Heart left ventricle (tissue), 16 donors: ENCODE measurements around the gene CYB561A3. TPM values are rescaled to one million over a fixed set of nuclear protein-coding genes. Genes with fewer than 3 reads are reported as not detected.
A peak's percentile ranks its signal among the peaks of the same experiment; 100 is the strongest.

Experiments used
- ATAC-seq, 4 donors: fragments of 200-7000 bp; cut with Tn5 transposase; one replicate each; pipeline ENCODE4 v1.9.1; 2020 to 2022; ENCODE audit warnings: moderate library complexity in 4 of 4, mild to moderate bottlenecking in 3 of 4, moderate number of reproducible peaks in 1 of 4
- DNase-seq, 5 donors: peaks; one replicate each; pipeline ENCODE4 v3.0.0-alpha.2; 2020
- H3K27ac ChIP-seq, 12 donors: fragments of 200-600 bp; sonication (generic) in 4 of 12; one replicate each; pipeline versions ENCODE4 v1.5.0 to v1.8.0; 2016 to 2022; ENCODE audit warnings: mild to moderate bottlenecking in 2 of 12
- H3K27me3 ChIP-seq, 9 donors: fragments of 200-600 bp; sonication (generic) in 2 of 9; one replicate each; pipeline versions ENCODE4 v1.5.1 to v1.8.0; 2016 to 2022; ENCODE audit warnings: mild to moderate bottlenecking in 3 of 9
- H3K36me3 ChIP-seq, 9 donors: fragments of 200-600 bp; sonication (generic) in 2 of 9; one replicate each; pipeline versions ENCODE4 v1.5.0 to v1.8.0; 2018 to 2022; ENCODE audit warnings: mild to moderate bottlenecking in 2 of 9
- H3K4me1 ChIP-seq, 12 donors: fragments of 200-600 bp; sonication (generic) in 4 of 12; one replicate each; pipeline versions ENCODE4 v1.5.0 to v1.8.0; 2016 to 2022; ENCODE audit warnings: mild to moderate bottlenecking in 3 of 12
- H3K4me3 ChIP-seq, 12 donors: fragments of 200-600 bp; sonication (generic) in 4 of 12; one replicate each; pipeline versions ENCODE4 v1.5.0 to v1.8.0; 2017 to 2022; ENCODE audit warnings: mild to moderate bottlenecking in 9 of 12, moderate library complexity in 4 of 12
- H3K9me3 ChIP-seq, 12 donors: fragments of 200-600 bp; sonication (generic) in 4 of 12; one replicate each; pipeline versions ENCODE4 v1.5.0 to v1.8.0; 2016 to 2022; ENCODE audit warnings: mild to moderate bottlenecking in 1 of 12
- CTCF ChIP-seq, 12 donors: fragments of 200-600 bp; sonication (generic) in 4 of 12; IDR thresholded peaks; one replicate each; pipeline versions ENCODE4 v1.5.0 to v1.8.0; 2018 to 2022; ENCODE audit warnings: antibody characterized with exemption in 12 of 12, mild to moderate bottlenecking in 5 of 12
- POLR2A ChIP-seq, 2 donors: fragments of 450-650 bp; IDR thresholded peaks; one replicate each; pipeline ENCODE4 v1.6.1; 2017; ENCODE audit warnings: antibody characterized with exemption in 2 of 2, mild to moderate bottlenecking in 2 of 2, moderate library complexity in 2 of 2
- WGBS, 4 donors: extraction: QIAGEN DNeasy Blood & Tissue Kit in 2 of 4; methylation state at CpG; one replicate each; pipeline versions ENCODE4 v1.1.5 to v1.1.7; 2013 to 2018; 5-methylcytosine and 5-hydroxymethylcytosine counted together
- intact Hi-C, 10 donors: fragments of 100-400 bp; cut with DNase I; formaldehyde crosslinking; loops; one replicate each; pipeline versions ENCODE4 v1.11.1 to v1.14.2; 2022
- polyA plus RNA-seq, 2 donors: library from polyadenylated mRNA; stranded (reverse); fragments of 200-250 nt; gene quantifications; one replicate each; pipeline ENCODE4 v1.2.3, GENCODE V29; 2013
- total RNA-seq, 9 donors: library from RNA; depleted of rRNA in 2 of 9; stranded (reverse); fragments of >200 nt in 2 of 9; fragmentation: NEBNext Ultra II Directional in 3 of 9; extraction: Animal tissue kit (Norgen Biotek cat#: 25700) in 3 of 9; gene quantifications; one replicate each; pipeline versions ENCODE4 v1.1.0 to v1.2.4, GENCODE V29; 2016 to 2023
- donor health status: ischemic (EF 13 %, LVEDD 7.1; RV severe dilation, severe dysfunction).
- donor health status: healthy with polysubstance abuse.
- donor health status: DM: no; HTN: yes; CAD: no.
- donor health status: DM: no; HTN: no; CAD: no.
- donor health status: ischemic (EF 25% LVEDD 6.9; RV normal size, moderate dysfunction).
- donor health status: ischemic (EF 25% LVEDD 5.7; RV mildly dilated, moderate dysfunction).
- donor health status: healthy.
- donor health status: DM: yes; HTN: yes; CAD: no.
- donor health status: ischemic (EF 35%, LVEDD 5.7; RV mildly dilated, moderate dysfunction).
- donor health status: nonischemic (EF 11% LVEDD 7.7; RV severe dilation, severe dysfunction).
- donor health status: DM: yes; HTN: yes; CAD: no.
- donor health status: PGD.
- donor health status: ischemic (EF 29% LVEDD 5.4; RV normal size, mild dysfunction).
- donor health status: nonischemic (EF 23%, LVEDD 6.1; RV moderate dilation, normal function).

Gene CYB561A3
- total and polyA plus RNA-seq, 11 donors = 6.7 to 23.9 (median 11.9) TPM

DNA sequence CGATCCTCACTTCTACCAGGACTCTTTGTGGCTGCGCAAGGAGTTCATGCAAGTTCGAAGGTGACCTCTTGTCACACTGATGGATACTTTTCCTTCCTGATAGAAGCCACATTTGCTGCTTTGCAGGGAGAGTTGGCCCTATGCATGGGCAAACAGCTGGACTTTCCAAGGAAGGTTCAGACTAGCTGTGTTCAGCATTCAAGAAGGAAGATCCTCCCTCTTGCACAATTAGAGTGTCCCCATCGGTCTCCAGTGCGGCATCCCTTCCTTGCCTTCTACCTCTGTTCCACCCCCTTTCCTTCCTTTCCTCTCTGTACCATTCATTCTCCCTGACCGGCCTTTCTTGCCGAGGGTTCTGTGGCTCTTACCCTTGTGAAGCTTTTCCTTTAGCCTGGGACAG is 7.0 kb upstream of the CYB561A3 start:
- no peaks in the 10 kb centered on the region for H3K9me3 ChIP-seq
- TF ChIP-seq POLR2A (IDR thresholded peaks at IDR 0.05) (no peak), CTCF (IDR thresholded peaks at IDR 0.05) (no peak)
- intact Hi-C loops = loop anchor here in 1 of 10 donors (5.0 kb wide), 1 partner anchor 59 kb away; the partner anchor contains the start of gene CPSF7
- peaks cover 0 to 81% (median 66%) of the 10 kb centered on the region in 9 donors for H3K36me3 ChIP-seq
- no peaks in the 10 kb centered on the region for H3K27me3 ChIP-seq
- WGBS, 4 donors = 81 to 92% (median 90%) methylated on average over 7 of the region's 7 CpGs
- H3K4me3 ChIP-seq = no peak overlapping the region
- ATAC-seq = no peak
- peaks cover 0 to 13% (median under 1%) of the 10 kb centered on the region in 12 donors for H3K4me1 ChIP-seq
- peak overlapping the region in 1 of 12 donors; percentile 28 for H3K27ac ChIP-seq
- peak in 1 of 5 donors; percentile 16 for DNase-seq

DNA sequence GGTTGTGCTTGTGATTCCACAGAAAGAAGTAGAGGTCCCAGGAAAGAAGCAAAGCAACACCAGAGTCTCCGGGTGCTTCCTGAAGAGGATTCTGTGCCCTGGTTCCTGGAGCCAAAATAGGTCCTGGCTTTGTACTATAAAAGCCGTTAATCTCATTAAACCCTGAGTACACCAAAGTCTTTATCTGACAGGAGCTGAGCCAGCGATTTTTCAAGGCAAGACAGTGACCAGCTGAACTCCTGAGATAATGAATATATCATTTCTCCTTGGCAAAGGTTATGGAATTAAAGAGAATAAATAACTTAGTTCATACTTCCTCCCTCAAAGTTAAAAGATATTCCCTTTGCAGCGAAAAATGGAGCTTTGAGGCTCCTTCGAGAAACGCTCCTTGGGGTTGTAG is 5.7 kb upstream of the CYB561A3 start:
- H3K4me3 ChIP-seq = no peak overlapping the region
- no peak for TF ChIP-seq CTCF (IDR thresholded peaks at IDR 0.05)
- no peaks in the 10 kb centered on the region for H3K27me3 ChIP-seq
- ATAC-seq (no peak), DNase-seq (peak in 1 of 5 donors; percentile 1)
- H3K9me3 ChIP-seq = no peaks in the 10 kb centered on the region
- H3K36me3 ChIP-seq = peaks cover 0 to 75% (median 63%) of the 10 kb centered on the region in 9 donors
- peaks cover 0 to 23% (median 12%) of the 10 kb centered on the region in 12 donors for H3K4me1 ChIP-seq
- intact Hi-C loops = loop anchor here in 1 of 10 donors (5.0 kb wide), 1 partner anchor 60 kb away; the partner anchor contains the start of gene CPSF7
- H3K27ac ChIP-seq = no peak overlapping the region
- 63 to 79% (median 75%) methylated on average over 6 of the region's 6 CpGs for WGBS, 4 donors

- Histone ChIP-seq H3K36me3 (peaks cover 0 to 57% (median 53%) of the 10 kb centered on the region in 9 donors), H3K9me3 (no peaks in the 10 kb centered on the region), H3K27me3 (no peaks in the 10 kb centered on the region), H3K4me1 (peaks cover 0 to 35% (median 28%) of the 10 kb centered on the region in 12 donors), H3K27ac (no peak overlapping the region), H3K4me3 (no peak overlapping the region)
- intact Hi-C loops = no loop called here
- ATAC-seq = no peak
- WGBS, 4 donors = 92 to 97% (median 94%) methylated on average over 5 of the region's 5 CpGs
- peak in 1 of 5 donors; percentile 5 for DNase-seq
- TF ChIP-seq POLR2A (IDR thresholded peaks at IDR 0.05) = no peak
- TF ChIP-seq CTCF (IDR thresholded peaks at IDR 0.05) = no peak
These were observed 2.5 kb upstream of the CYB561A3 start for GRCh38 chr11:61364012-61364675.

DNA sequence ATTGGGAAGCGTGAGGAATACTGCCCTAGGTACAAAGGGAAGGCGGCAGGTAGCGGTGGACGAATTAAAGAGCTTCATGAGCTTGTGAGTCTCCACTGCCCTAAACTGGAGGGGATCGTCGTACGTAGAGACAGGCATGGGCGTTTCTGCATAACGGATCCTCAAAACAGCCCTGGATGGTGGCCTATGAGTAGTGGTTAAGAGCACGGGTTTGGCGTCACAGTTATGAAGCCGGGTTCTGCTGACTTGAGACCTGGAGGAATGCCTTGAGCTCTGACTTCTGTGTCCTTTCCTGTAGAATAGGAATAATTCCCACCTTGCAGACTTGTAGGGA is 827 bp upstream of the CYB561A3 start:
- peaks cover 0 to 49% (median 28%) of the 10 kb centered on the region in 12 donors for H3K4me1 ChIP-seq
- intact Hi-C loops = loop anchor here in 1 of 10 donors (2.0 kb wide), 1 partner anchor 30 kb away; the partner anchor contains the start of genes DDB1 and TKFC
- peaks cover 0 to 41% (median 37%) of the 10 kb centered on the region in 9 donors for H3K36me3 ChIP-seq
- ATAC-seq (peak in 3 of 4 donors; percentile 1 to 16 (median 13)), DNase-seq (no peak)
- no peaks in the 10 kb centered on the region for H3K27me3 ChIP-seq
- no peaks in the 10 kb centered on the region for H3K9me3 ChIP-seq
- 0 to 2% (median 1%) methylated on average over 12 of the region's 12 CpGs for WGBS, 4 donors
- TF ChIP-seq CTCF (IDR thresholded peaks at IDR 0.05) (no peak), POLR2A (IDR thresholded peaks at IDR 0.05) (no peak)
- peak overlapping the region; percentile 46 to 86 (median 73) for H3K4me3 ChIP-seq
- H3K27ac ChIP-seq = peak overlapping the region; percentile 95 to 100 (median 99)
